Forelimb muscle (tissue), 1 donor: ENCODE results near the gene MRPS7. TPM values are rescaled to one million over a fixed set of nuclear protein-coding genes. Genes with fewer than 3 reads are reported as not detected.
"Not testable (repeated sequence)": the region's sequence is repeated elsewhere in the genome, so short reads cannot be mapped to it uniquely, and the experiment has no call there.

Experiments
- DNase-seq: peaks from one replicate; pipeline ENCODE4 v3.0.0-alpha.2; 2013; ENCODE audit warnings: low read depth
- polyA plus RNA-seq: library from polyadenylated mRNA; unstranded; fragments of 120-200 nt; gene quantifications from one replicate; pipeline ENCODE4 v1.2.1, GENCODE V29; 2013; ENCODE audit not compliant: insufficient read length

The MRPS7 gene
- polyA plus RNA-seq, 1 donor = 65.0 TPM

DNA sequence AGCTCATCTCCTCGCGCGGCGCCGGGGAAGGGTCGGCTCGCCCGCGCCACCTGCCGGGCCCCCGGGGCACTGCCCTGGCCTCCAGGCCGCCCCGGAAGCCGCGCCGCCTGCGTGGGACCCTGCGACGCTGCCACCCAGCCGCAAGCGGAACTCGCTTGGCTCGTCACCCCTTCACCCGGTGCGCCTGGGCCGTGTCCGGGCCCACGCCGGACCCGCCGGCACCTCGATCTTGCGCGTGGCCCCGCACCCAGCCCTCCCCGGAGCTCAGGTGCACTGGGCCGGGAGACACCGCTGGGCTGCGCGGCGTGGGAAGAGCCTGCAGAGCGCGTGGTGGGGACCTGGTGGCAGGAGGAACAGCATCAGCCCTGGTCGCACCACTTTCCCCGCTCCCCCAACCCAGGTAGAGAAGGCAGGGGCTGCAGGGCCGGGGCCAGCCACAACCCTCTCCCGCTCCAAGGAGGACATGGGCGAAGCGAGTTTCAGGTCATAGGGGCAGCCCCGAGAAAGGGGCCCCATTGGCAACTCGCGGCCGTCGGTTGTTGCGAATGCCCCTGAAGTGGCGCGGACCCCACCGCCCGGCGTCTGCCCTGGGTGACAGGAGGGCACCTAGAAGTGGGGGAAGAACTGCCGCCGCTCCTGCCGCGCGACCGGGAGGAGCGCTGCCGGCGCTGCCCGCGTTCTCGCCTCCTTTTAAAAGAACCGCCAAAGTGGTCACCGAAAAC is 9.7 kb downstream of the MRPS7 start:
- DNase-seq = no peak

DNA sequence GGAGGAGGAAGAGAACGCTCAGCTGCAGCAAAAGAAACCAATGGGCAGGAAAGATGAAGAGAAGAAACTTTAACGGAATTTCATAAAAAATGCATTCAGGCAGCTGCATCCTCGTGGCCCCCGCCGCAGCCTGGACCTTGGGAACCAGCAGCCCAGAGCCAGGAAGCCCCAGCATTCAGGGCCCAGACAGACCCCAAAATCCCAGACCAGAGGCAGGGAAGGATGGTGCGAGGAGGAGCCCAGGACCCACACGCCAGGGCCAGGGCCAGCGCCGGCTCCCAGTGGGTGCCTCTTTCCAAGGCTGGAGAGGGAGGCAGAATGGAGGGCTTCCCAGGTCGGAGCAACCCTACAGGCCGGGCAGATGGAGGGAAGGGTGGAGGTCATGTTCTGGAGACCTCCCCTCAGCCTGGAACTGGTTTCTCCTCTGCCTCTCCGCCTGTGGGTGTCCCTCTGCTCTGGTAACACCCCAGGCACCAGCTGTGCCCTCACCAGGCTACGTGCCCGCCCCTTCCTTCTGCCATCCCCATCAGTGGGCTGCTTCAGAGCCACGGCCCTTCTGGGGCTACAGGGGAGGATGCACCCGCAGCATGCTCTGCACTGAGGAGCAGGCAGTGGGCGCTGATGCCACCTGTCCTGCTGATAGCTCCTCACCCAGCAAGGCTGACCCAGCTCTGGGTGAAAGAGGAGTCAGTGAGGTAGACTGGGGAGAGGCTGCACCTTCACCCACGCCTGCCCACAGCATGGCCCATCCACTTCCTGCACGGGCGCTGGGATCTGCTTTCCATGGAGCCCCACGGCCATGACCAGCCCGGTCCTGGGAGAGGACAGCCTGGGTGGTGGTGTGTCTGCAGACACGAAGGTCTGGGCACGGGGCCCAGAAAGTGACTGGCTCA is 10.5 kb downstream of the MRPS7 start:
- DNase-seq = no peak

DNA sequence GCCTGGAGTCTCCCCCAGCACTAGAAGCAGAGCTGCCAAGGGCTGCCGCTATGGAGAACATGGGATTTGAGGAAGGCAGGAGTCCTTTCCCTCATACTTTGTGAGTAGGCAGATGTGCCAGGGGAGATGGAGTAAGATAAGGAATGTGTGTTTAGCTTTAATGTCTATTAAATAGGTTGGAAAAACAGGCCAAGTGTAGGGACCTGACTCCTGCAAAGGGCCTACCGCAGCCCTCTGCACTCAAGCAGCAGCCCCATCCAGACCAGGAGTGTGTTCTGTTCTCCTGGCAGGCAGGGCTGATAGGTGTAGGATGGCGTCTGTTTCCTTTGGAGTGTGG is 11.1 kb downstream of the MRPS7 start:
- DNase-seq = no peak

DNA sequence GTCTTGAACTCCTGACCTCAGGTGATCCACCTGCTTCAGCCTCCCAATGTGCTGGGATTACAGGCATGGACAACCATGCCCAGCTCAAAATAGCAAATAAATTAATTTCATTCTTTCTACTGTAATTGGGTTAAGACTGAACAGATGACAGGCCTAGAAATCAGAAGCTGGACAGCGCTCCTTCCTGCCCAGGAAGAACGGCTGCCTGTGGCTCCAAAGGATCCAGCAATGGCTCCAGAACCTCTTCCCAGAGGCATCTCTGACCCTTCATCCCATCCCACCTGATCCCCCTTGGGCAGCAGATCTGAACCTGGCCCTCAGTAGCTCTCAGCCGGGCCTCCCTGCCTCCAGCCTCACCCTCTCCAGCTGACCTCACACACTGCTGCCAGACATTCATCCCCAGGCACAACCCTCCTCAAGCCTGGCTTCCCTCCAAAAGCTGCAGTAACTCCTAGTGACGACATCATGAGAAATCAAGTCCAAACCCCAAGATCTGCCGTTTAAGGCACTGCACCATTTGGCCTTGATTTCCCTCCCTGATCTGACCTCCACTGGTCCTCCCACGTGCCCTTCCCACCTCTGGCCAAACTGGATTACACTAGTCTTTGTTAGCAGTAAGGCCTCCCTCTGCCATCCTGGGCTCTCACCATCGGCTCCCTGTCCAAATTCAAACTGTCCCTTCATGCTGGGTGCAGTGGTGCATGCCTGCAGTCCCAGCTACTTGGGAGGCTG is 12.5 kb downstream of the MRPS7 start:
- DNase-seq = no peak

DNA sequence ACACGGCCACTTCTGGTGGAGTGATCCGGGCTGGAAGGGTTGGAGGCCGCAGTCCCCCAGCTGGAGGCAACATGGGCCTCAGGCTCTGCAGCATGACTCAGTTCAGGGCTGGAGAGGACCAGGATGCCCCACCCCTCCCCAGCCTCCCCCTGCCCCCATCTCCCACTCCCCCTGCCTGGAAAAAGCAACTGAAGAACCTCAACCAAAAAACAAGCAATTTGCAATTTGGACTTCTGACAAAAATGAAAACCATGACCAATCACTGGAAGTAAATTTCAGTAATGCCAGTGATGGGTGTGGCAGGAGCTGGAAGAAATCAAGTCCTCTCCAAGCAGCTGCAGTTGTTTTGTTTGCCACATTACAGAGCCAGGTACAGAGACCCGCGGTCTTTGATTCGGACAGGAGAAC is 16.0 kb downstream of the MRPS7 start:
- no peak for DNase-seq

DNA sequence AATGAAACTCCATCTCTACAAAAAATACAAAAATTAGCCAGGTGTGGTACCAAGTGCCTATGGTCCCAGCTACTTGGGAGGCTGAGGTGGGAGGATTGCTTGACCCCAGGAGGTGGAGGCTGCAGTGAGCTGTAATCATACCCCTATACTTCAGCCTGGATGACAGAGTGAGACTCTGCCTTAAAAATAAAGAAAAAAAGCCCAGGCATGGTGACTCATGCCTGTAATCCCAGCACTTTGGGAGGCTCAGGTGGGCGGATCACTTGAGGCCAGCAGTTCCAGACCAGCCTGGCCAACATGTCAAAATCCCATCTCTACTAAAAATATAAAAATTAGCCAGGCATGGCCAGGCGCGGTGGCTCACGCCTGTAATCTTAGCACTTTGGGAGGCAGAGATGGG is 18.5 kb downstream of the MRPS7 start:
- not testable (repeated sequence) for DNase-seq

DNA sequence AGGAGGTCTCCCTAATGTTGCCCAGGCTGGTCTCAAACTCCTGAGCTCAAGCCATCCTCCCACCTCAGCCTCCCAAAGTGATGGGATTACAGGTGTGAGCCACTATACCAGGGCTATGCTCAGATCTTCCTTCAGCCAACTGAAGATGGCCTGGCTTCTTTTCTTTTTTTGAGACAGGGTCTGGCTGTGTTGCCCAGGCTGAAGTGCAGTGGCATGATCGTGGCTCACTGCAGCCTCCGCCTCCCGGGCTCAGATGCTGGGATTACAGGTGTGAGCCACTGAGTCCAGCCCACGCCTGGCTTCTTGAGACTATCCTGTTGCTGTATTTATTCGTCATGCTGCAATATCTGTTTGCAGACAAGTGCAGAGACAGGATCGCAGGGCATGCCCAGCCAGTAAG is 23.4 kb downstream of the MRPS7 start:
- DNase-seq = no peak

DNA sequence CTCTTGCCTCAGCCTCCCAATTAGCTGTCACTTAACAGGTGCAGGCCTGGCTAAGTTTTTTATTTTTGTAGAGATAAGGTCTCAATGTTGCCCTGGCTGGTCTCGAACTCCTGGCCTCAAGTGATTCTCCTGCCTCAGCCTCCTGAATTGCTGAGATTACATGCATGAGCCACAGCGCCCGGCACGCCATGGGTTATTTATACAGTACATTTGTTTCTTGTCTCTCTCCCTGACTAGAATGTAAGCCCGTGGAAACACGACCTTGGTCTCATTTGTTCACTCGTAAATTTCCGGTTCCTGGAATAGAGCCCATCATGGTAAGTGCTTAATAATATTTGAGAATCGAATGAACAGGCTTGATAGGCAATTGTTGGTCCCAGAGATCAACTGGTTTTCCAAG is 25.5 kb downstream of the MRPS7 start:
- no peak for DNase-seq

DNA sequence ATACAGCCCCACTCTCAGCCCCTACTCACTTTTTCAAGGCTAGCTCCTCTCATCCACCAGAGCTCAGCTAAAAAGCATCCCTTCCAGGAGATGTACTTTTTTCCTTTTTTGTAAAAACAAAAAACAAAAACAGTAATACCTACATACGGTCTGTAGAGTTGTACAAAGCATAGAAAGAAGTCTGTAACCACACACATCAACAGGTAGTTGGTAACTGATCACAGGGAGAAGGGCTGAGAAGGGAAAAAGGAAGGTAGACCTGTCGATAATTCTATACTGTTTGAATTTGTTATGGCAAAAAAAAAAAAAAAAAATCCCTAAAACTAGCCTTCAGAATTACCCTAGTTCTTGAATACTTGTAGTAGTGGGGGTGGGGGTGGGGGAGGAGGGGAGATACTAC is 26.7 kb downstream of the MRPS7 start:
- DNase-seq = no peak

DNA sequence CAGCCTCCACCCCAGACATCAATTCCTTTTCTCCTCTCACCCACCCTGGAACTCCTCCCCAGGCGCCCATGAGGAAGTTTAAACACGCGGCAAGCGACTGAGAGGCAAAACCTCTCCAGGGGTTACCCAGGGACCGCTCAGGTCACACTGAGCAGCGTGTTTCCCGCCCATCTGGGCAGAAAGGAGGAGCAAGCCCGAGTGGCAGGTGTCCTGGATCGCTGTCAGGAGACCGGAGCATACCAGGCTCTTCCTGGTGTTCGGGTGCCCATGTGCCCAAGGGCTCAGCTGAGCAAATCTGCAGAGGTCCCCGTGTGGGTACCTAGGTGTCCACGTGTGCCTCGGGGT is 27.1 kb downstream of the MRPS7 start:
- no peak for DNase-seq

DNA sequence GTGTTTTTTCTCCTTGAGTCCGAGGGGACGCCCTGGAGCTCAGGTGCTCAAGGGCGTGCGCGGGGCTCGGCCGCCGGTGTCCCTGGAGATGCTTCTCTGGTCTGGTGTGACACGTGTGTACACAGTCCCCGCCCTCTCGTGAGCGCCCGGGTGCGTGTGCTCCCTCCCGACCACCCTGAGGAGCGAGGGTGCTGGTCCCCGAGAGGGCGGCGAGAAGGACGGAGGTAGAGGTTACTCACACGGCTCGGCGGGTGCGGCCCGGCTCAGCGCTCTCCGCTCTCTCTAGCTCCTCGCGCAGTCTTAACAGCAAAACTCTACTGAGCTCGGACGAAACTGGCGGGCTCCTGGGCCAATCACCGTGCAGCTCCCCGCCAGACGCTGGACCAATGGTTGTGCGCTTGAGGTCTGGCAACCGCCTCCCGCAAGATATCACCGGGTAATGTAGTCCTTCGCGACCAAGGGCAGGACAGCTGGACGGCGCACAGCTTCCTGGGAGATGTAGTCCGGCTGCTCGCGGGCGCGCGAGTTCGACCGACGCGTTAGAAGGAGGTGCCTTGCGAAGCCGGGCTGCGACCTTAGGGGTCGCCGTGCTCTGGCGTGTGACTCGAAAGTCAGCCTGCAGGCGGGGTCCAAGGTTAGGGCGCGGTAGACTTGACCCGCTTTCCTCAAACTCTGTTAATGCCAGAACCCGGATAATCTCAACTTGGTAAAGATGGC is 27.6 kb downstream of the MRPS7 start, which contains the start of gene SLC25A19:
TSS of gene SLC25A19 (minus strand) at position 319 of the 717 bp plus-strand sequence. CDS start 2,669 bp downstream, outside the sequence.
- peak; percentile 98 for DNase-seq

DNA sequence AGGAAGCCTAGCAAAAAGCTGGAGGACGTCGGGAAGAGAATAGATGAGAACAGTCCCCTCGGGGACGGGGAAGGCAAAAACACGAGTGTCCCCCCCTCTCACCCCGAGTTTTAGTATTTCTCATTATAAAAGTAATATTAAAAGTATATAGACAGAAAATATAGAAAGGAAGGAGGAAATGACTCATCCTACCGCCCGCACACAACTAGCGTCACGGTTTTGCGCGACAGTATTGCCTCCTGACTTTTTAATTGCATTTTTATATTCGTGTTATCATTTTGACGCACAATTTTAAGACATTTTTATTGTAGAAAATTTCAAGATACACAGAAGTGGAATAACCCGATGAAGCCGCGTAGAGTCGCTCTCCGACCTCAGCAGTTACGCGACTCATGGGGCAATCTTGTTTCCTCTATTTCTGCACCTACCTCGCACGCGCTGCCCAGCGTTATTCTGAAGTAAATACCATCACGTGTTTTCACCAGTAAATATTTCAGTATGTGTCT is 28.2 kb downstream of the MRPS7 start:
- DNase-seq = no peak

DNA sequence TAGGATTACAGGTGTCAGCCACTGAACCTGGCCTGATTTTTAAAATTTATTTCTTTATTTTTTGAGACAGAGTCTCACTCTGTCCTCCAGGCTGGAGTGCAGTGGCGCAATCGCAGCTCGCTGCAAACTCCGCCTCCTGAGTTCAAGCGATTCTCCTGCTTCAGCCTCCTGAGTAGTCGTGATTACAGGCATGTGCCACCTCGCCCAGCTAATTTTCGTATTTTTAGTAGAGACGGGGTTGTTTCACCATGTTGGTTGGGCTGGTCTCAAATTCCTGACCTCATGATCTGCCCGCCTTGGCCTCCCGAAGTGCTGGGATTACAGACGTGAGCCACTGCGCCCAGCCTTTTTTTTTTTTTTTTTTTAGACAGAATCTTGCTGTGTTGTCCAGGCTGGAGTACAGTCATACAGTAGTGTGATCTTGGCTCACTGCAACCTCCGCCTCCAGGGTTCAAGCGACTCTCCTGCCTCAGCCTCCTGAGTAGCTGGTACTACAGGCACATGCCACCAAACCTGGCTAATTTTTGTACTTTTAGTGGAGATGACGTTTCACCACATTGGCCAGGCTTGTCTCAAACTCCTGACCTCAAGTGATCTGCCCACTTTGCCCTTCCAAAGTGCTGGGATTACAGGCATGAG is 31.2 kb downstream of the MRPS7 start:
- not testable (repeated sequence) for DNase-seq

DNA sequence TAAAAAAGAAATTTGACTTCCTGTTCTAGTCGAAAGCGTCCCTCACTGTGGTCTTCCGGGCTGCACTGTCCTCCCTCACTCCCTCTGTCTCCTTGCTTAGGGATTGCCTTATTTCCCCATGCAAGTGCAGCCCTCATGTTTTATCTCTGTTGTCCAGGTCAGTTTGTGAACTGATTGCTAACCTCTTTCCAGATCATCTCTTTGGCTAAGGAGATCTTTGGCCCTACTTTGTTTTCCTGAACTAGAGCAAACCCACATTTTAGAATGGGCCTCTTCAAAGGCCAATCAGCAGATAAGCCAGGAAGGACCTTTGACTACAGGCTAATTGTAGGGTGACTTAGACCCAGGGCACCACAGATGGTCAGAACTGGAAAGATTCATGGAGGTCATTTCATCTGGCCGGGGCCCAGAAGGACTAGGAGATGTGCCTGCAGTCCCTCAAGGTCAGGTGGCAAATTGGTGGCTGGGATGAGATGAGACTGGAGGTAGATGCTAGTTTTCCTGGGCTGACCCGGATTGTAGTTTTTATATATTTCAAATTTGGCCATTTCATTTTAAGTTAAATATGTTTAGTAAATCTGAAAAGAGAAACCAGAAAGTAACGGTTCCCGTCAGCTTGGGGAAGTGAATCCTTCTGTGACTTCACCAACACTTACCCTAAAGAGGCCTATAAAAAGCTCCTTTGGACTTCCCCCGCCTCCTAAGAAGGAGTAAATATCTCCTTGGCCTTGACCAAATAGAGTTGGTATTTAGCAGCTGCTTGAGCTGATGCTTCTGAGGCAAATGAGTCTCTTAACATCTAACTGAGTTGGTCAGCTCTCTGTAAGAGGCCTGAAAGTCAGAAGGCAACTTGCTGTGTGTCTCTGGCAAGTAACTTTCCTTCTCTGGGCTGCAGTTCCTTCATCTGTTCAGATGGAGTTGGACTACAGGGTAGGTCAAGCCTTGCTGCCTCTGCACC is 33.8 kb downstream of the MRPS7 start:
- no peak for DNase-seq

DNA sequence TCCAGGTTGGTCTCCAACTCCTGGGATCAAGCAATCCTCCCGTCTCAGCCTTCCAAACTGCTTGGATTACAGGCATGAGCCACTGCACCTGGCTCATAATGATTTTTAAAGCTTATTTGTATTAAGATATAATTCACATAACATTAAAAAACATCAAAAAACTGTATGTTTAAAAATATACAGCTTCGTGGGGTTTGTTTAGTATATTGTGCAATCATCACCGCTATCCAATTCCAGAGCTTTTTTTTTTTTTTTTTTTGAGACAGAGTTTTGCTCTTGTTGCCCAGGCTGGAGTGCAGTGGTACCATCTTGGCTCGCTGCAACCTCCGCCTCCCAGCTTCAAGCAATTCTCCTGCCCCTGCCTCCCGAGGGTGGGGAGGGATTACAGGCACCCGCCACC is 38.6 kb downstream of the MRPS7 start:
- no peak for DNase-seq

DNA sequence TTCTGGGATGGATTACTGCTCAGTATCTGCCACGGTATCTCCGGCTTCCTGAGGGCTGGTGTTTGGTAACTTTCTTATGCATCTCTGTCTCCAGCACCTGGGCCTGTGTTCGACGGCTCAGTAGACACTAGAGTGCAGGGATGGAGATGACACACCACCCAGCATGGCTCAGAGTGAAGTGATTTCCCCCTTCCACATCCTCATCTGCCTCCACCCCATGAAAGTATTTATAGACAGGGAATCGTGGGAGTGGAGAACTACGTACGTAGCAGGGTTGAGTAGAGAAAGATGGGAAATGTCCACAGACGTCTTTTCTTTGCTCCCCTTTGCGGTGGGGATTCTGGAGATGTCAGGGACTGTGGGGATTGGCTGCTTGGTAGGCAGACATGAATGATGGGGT is 39.4 kb downstream of the MRPS7 start:
- DNase-seq = no peak

DNA sequence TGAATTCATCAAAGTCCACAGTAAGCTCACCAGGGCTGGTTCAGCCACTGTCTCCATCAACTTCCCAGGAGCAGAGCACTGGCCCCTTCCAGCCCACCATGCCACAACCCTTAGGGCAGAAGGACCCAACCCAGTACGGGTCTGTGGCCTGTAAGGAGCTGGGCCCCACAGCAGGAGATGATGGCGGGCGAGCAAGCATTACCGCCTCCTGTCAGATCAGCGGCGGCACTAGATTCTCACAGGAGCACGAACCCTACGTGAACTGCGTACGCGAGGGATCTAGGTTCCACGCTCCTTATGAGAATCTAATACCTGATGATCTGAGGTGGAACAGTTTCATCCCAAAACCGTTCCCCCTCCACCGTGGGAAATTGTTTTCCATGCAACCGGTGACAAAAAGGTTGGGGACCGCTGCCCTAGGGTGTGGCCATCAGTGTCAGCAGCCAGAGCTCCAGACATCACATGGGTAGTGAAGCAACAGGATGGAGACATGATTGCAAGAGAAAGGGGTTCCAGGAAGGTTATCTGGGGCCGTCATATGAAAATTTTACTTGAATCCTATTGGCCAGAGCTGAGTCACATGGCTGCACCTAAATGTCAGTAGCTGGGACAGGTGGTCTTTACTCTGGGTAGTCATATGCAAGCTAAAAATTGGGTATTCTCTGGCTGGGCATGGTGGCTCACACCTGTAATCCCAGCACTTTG is 40.0 kb downstream of the MRPS7 start:
- no peak for DNase-seq

DNA sequence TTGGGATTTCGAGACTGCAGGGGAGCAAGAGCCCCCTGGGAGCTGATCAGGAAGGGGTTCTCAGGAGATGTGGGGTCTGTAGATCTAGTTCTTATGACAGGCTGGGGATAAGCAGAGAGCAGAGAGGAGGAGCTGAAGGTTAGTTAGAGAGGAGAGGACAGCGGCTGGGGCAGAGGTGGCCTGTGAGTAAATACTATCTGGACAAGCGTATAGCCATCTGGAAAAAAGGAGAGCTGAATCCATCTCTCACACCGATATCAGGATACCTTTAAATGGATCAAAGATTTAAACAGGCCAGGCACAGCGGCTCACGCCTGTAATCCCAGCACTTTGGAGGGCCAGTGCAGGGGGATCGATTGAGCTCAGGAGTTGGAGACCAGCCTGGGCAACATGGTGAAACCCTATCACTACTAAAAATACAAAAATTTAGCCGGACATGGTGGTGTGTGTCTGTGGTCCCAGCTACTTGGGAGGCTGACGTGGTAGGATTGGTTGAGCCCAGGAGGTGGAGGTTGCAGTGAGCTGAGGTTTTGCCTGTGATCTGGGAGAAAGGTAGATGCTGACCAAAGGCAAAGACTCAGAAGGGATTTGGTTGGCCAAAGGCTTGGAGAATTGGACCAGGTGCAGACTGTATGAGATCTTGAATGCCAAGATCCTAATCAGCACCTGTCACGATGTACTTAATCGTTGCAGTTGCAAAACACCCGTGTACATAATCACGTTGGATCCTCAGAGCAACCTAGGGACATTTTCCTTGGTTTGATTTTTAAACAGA is 46.5 kb downstream of the MRPS7 start:
- no peak for DNase-seq
